IMR-90 (cell line): ENCODE measurements around the gene PPP1R13L. TPM values are rescaled to one million over a fixed set of nuclear protein-coding genes. Genes with fewer than 3 reads are reported as not detected.
A peak's percentile ranks its signal among the peaks of the same experiment; 100 is the strongest.

ENCODE experiments used
- ATAC-seq: fragments of 200-7000 bp; cut with Tn5 transposase; 2 replicates; pipeline ENCODE4 v1.9.1; 2020; ENCODE audit warnings: low read depth, mild to moderate bottlenecking, moderate library complexity
- BruUV-seq: library from RNA; stranded (reverse); fragments of 400-500 nt; replicated peaks from 2 replicates; lab custom pipeline; 2021; lab: Mats Ljungman, UMichigan
- CTCF ChIA-PET: fragments of 300-600 bp; formaldehyde crosslinking; extraction: SDS; loops from one replicate; lab custom pipeline; 2021; ENCODE audit warnings: antibody characterized with exemption; lab: Yijun Ruan, JAX
- POLR2A ChIA-PET: fragments of 300-600 bp; sonication (Branson Sonifier 250); formaldehyde crosslinking; loops from one replicate; lab custom pipeline; 2022; ENCODE audit warnings: antibody characterized with exemption; ENCODE audit not compliant: unreplicated experiment; lab: Charles Lee
- DNase-seq: peaks from one replicate; pipeline ENCODE4 v3.0.0; 2013
- H2AFZ ChIP-seq: replicated peaks from 2 replicates; pipeline ENCODE3; 2013; ENCODE audit warnings: low read length, mild to moderate bottlenecking; ENCODE audit not compliant: poor library complexity
- H2AK5ac ChIP-seq: 2 replicates; pipeline ENCODE4 v1.6.1; 2013; ENCODE audit warnings: low read depth, low read length, inconsistent platforms
- H2AK9ac ChIP-seq: replicated peaks from 2 replicates; pipeline ENCODE3; 2013; ENCODE audit warnings: mild to moderate bottlenecking, low read depth, low read length, moderate library complexity; ENCODE audit not compliant: poor library complexity
- H2BK120ac ChIP-seq: 2 replicates; pipeline ENCODE4 v1.6.1; 2013; ENCODE audit warnings: low read depth, low read length, inconsistent platforms
- H2BK15ac ChIP-seq: 3 replicates; pipeline ENCODE4 v1.6.1; 2013; ENCODE audit warnings: low read depth, low read length, inconsistent platforms
- H2BK20ac ChIP-seq: 2 replicates; pipeline ENCODE4 v1.6.1; 2013; ENCODE audit warnings: low read depth, mild to moderate bottlenecking, inconsistent platforms, low read length, moderate library complexity
- H2BK5ac ChIP-seq: 2 replicates; pipeline ENCODE4 v1.6.1; 2013; ENCODE audit warnings: mild to moderate bottlenecking, low read depth, low read length, inconsistent platforms; ENCODE audit not compliant: poor library complexity, severe bottlenecking
- H3K14ac ChIP-seq: replicated peaks from 2 replicates; pipeline ENCODE4 v1.6.1; 2013; ENCODE audit warnings: low read depth, low read length, inconsistent platforms
- H3K18ac ChIP-seq: 2 replicates; pipeline ENCODE4 v1.6.1; 2013; ENCODE audit warnings: low read depth, low read length, control low read depth
- H3K23ac ChIP-seq: 2 replicates; pipeline ENCODE4 v1.6.1; 2013; ENCODE audit warnings: low read depth, low read length, inconsistent platforms
- H3K27ac ChIP-seq: 2 replicates; pipeline ENCODE4 v1.5.1; 2013; ENCODE audit warnings: mild to moderate bottlenecking, control low read depth, low read length; ENCODE audit not compliant: insufficient read depth
- H3K27me3 ChIP-seq: 2 replicates; pipeline ENCODE4 v1.6.1; 2013; ENCODE audit warnings: low read length; ENCODE audit not compliant: control insufficient read depth, insufficient read depth
- H3K36me3 ChIP-seq: 2 replicates; pipeline ENCODE4 v1.6.1; 2013; ENCODE audit warnings: low read length, mixed read lengths; ENCODE audit not compliant: control insufficient read depth, insufficient read depth
- H3K4ac ChIP-seq: 2 replicates; pipeline ENCODE4 v1.6.1; 2013; ENCODE audit warnings: low read depth, low read length, inconsistent platforms
- H3K4me1 ChIP-seq: 2 replicates; pipeline ENCODE4 v1.6.1; 2013; ENCODE audit warnings: low read length, mixed read lengths; ENCODE audit not compliant: control insufficient read depth, insufficient read depth
- H3K4me2 ChIP-seq: 2 replicates; pipeline ENCODE4 v1.6.1; 2013; ENCODE audit warnings: low read depth, mild to moderate bottlenecking, control low read depth, low read length, moderate library complexity
- H3K4me3 ChIP-seq: 2 replicates; pipeline ENCODE4 v1.5.1; 2013; ENCODE audit warnings: low read depth, mild to moderate bottlenecking, control low read depth, low read length, moderate library complexity; ENCODE audit not compliant: insufficient read depth
- H3K56ac ChIP-seq: 2 replicates; pipeline ENCODE4 v1.6.1; 2013; ENCODE audit warnings: low read length, inconsistent platforms; ENCODE audit not compliant: insufficient read depth; ENCODE audit errors: extremely low read depth
- H3K79me1 ChIP-seq, 2 experiments: 2 replicates each; pipeline ENCODE4 v1.6.1; 2013; ENCODE audit warnings: low read length in 2 of 2, inconsistent platforms in 1 of 2, low read depth in 1 of 2
- H3K9ac ChIP-seq: 2 replicates; pipeline ENCODE4 v1.6.1; 2013; ENCODE audit warnings: low read depth, low read length, control low read depth
- H3K9me1 ChIP-seq: 2 replicates; pipeline ENCODE4 v1.6.1; 2013; ENCODE audit warnings: low read length, inconsistent platforms; ENCODE audit not compliant: insufficient read depth
- H3K9me3 ChIP-seq: 2 replicates; pipeline ENCODE4 v1.6.1; 2013; ENCODE audit warnings: low read length; ENCODE audit not compliant: control insufficient read depth, insufficient read depth
- H4K20me1 ChIP-seq: 2 replicates; pipeline ENCODE4 v1.6.1; 2013; ENCODE audit warnings: low read length, inconsistent platforms; ENCODE audit not compliant: insufficient read depth
- H4K5ac ChIP-seq: 2 replicates; pipeline ENCODE4 v1.6.1; 2013; ENCODE audit warnings: mild to moderate bottlenecking, low read depth, low read length, control low read depth
- H4K8ac ChIP-seq, 2 experiments: 2 replicates each; pipeline ENCODE4 v1.6.1; 2013; ENCODE audit warnings: low read depth in 2 of 2, low read length in 2 of 2, control low read depth in 1 of 2, inconsistent platforms in 1 of 2
- H4K91ac ChIP-seq: 2 replicates; pipeline ENCODE4 v1.6.1; 2013; ENCODE audit warnings: low read depth, low read length, inconsistent platforms; ENCODE audit not compliant: insufficient read depth
- CEBPB ChIP-seq: IDR thresholded peaks from 2 replicates; pipeline ENCODE4 v1.6.1; 2012; ENCODE audit warnings: low read depth, low read length, improper control_type of control experiment
- CHD1 ChIP-seq: IDR thresholded peaks from 2 replicates; pipeline ENCODE4 v1.6.1; 2012; ENCODE audit warnings: low read depth, low read length, improper control_type of control experiment
- FOS ChIP-seq: fragments of 150-350 bp; IDR thresholded peaks from 2 replicates; pipeline ENCODE4 v1.6.1; 2016; ENCODE audit warnings: low read depth, low read length
- MAZ ChIP-seq: IDR thresholded peaks from 2 replicates; pipeline ENCODE4 v1.6.1; 2012; ENCODE audit warnings: low read depth, mild to moderate bottlenecking, low read length, improper control_type of control experiment, moderate library complexity, borderline replicate concordance
- POLR2A ChIP-seq: IDR thresholded peaks from 2 replicates; pipeline ENCODE4 v1.6.1; 2012; ENCODE audit warnings: mild to moderate bottlenecking, low read depth, low read length
- RAD21 ChIP-seq: IDR thresholded peaks from 2 replicates; pipeline ENCODE4 v1.6.1; 2012; ENCODE audit warnings: low read length, improper control_type of control experiment
- RCOR1 ChIP-seq: IDR thresholded peaks from 2 replicates; pipeline ENCODE4 v1.6.1; 2012; ENCODE audit warnings: mild to moderate bottlenecking, low read length, improper control_type of control experiment; ENCODE audit not compliant: insufficient replicate concordance
- RFX5 ChIP-seq: IDR thresholded peaks from 2 replicates; pipeline ENCODE4 v1.8.0; 2012; ENCODE audit warnings: low read depth, mild to moderate bottlenecking, low read length, moderate library complexity
- SMC3 ChIP-seq: fragments of 150-350 bp; IDR thresholded peaks from 2 replicates; pipeline ENCODE4 v1.6.1; 2016; ENCODE audit warnings: low read depth, mild to moderate bottlenecking, antibody characterized with exemption, low read length, moderate library complexity
- USF2 ChIP-seq: fragments of 150-350 bp; IDR thresholded peaks from 2 replicates; pipeline ENCODE4 v1.6.1; 2017; ENCODE audit warnings: mild to moderate bottlenecking, antibody characterized with exemption, low read length, low read depth
- WGBS, 2 experiments: methylation state at CpG; one replicate each; pipeline versions ENCODE4 v1.1.5 to v1.1.7; 2013; ENCODE audit warnings: missing lambda C conversion rate in 2 of 2; ENCODE audit not compliant: insufficient read length in 1 of 2; ENCODE audit errors: extremely low coverage in 2 of 2; 5-methylcytosine and 5-hydroxymethylcytosine counted together
- dilution Hi-C: fragments of 300-500 bp; cut with HindIII; formaldehyde crosslinking; loops from one replicate; pipeline ENCODE4 v1.14.3; 2018; ENCODE audit warnings: low sequenced_read_pairs; ENCODE audit not compliant: unreplicated experiment
- in situ Hi-C: fragments of 300-500 bp; cut with MboI; formaldehyde crosslinking; loops from 3 replicates; pipeline ENCODE4 v1.14.3; 2019; ENCODE audit warnings: low sequenced_read_pairs, inconsistent platforms, mixed read lengths
- intact Hi-C: fragments of 100-400 bp; cut with micrococcal nuclease; formaldehyde crosslinking; loops from 2 replicates; pipeline ENCODE4 v1.10.0; 2022
- polyA plus RNA-seq, 3 experiments: library from polyadenylated mRNA; depleted of rRNA; stranded (reverse); fragments of >200 nt; gene quantifications; 2 replicates each; pipeline ENCODE4 v1.2.3, GENCODE V29; 2012; ENCODE audit warnings: low replicate concordance in 1 of 3
- total RNA-seq: library from RNA; depleted of rRNA; stranded (reverse); fragments of >200 nt; gene quantifications from 2 replicates; pipeline ENCODE4 v1.2.3, GENCODE V29; 2012

Gene PPP1R13L
- total and polyA plus RNA-seq, 2 of the 4 experiments (the other 2 are of a cell fraction) = 3.0 to 13.3 TPM

DNA sequence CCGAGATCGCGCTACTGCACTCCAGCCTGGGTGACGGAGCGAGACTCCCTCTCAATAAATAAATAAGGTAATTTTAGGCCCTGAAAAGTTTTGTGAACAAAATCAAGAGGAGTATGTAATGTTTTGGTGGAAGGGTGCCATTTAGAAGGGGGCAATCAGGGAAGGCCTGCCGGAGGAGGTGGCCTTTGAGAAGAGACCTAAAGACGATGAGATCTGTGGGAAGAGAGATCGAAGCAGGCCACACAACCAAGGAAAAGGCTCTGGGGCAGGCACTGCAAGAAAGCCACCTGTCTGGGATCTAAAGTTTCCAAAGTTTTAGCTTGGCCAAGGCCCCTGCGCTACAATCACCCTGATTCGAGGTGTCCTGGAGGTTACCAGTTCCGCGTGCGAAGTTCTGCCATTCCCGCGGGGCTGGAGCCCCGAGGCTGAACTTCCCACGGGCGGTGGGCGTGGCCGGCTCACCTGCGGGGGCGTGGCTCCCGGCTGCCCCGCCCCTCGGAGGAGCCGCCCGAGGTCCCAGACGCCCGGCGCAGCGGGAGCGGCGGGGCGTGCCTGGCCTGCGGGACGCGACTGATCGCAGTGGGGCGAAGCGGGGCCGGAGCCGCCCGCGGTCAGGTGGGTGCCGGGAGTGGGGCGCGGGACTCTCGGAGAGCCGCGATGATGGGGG lies 64.5 kb downstream of the PPP1R13L start, which contains the start of gene KLC3:
KLC3 (plus strand) TSS at position 519 of the 667 bp plus-strand sequence. CDS start 4,792 bp downstream, outside the sequence.
- H2BK5ac ChIP-seq = no peak within 1 kb of the TSS
- ChIA-PET POLR2A (no interaction called here), CTCF (no interaction called here)
- WGBS, 2 experiments = 9% methylated on average over 17 of the region's 50 CpGs; no CpG with 5 or more reads in 1 of the 2 experiments
- H3K18ac ChIP-seq = no peak within 1 kb of the TSS
- ATAC-seq (no peak), DNase-seq (no peak)
- H3K4ac ChIP-seq = no peak within 1 kb of the TSS
- no peak within 1 kb of the TSS for H4K5ac ChIP-seq
- H3K79me1 ChIP-seq = no peaks in the 10 kb centered on the region
- dilution Hi-C loops (no loop called here), intact Hi-C loops (no loop called here), in situ Hi-C loops (no loop called here)
- H2BK20ac ChIP-seq = no peak within 1 kb of the TSS
- TF ChIP-seq SMC3 (no peak), RAD21 (no peak), RCOR1 (no peak), FOS (no peak), USF2 (no peak), POLR2A (no peak), RFX5 (no peak), MAZ (no peak), CHD1 (no peak), CEBPB (no peak)
- H3K27ac ChIP-seq = no peak within 1 kb of the TSS
- H2AK5ac ChIP-seq = no peak within 1 kb of the TSS
- no peak within 1 kb of the TSS for H3K4me2 ChIP-seq
- H4K91ac ChIP-seq = no peak within 1 kb of the TSS
- H2AK9ac ChIP-seq = no peak within 1 kb of the TSS
- H4K20me1 ChIP-seq = no peaks in the 10 kb centered on the region
- peak within 1 kb of the TSS; percentile 47 for H2AFZ ChIP-seq
- H3K56ac ChIP-seq = no peak within 1 kb of the TSS
- no peak within 1 kb of the TSS for H3K9ac ChIP-seq
- peaks cover 17% of the 10 kb centered on the region for H3K27me3 ChIP-seq
- no peak within 1 kb of the TSS for H3K4me3 ChIP-seq
- BruUV-seq = no TSS peak
- no peaks in the 10 kb centered on the region for H3K9me3 ChIP-seq
- no peak within 1 kb of the TSS; the same call in 1 of the 2 replicates for H3K23ac ChIP-seq
- H2BK120ac ChIP-seq = no peak within 1 kb of the TSS
- H3K14ac ChIP-seq = no peak within 1 kb of the TSS
- H2BK15ac ChIP-seq = no peak within 1 kb of the TSS
- H4K8ac ChIP-seq = no peak within 1 kb of the TSS
- H3K36me3 ChIP-seq = no peaks in the 10 kb centered on the region
- no peaks in the 10 kb centered on the region for H3K9me1 ChIP-seq
- no peaks in the 10 kb centered on the region for H3K4me1 ChIP-seq
